ENCODE measurements around the gene TCP11.
"Not testable (repeated sequence)": the region's sequence is repeated elsewhere in the genome, so short reads cannot be mapped to it uniquely, and the experiment has no call there.

TCP11 gene

DNA sequence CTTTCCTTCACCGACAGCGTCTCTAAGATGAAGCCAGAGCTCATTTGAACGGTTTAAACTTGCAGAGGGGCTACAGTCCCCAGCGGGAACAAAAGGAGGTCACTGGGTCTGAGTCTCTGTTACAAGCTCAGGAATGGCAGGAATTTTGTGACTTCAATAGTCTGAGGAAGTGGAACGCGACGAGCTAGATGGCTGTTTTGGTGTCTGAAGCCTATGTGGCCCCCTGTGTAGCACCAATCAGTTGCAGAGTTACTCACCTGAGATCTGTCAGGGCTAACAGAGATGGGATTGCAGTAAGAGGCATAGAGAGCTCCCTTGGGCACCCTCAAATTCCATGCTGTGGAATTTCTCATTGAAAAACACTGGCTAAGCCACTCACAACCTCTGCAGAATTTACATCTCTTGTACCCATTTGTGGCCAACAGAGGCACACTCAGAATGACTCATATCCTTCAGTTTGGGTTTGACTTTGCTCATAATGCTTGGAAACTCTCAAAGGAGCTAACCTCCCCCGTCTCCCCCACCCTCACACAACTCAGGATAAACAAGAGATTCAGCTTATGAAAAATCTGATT is 7.1 kb upstream of the TCP11 start:
- DNase-seq (ENCODE audit: insufficient read length, low spot score): no peak
- no peak for FAIRE-seq

DNA sequence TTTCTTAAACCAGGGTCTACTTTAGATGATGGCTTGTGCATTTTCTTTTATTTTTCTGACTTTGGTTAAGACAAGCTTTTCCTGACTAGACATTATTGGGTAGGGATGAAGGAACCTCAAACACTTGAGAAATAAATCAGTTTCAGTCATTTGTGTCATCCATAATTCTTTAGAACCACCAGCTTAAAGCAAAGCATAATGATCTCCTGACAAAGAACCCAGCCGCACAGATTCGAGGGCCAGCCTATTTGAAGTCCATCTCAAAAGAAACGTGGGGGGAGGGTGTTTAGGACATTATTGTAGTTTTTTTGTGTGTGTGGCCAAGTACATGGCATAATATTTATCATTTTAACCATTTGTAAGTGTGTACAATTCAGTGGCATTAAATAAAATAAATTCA is 6.3 kb upstream of the TCP11 start:
- no peak for FAIRE-seq

DNA sequence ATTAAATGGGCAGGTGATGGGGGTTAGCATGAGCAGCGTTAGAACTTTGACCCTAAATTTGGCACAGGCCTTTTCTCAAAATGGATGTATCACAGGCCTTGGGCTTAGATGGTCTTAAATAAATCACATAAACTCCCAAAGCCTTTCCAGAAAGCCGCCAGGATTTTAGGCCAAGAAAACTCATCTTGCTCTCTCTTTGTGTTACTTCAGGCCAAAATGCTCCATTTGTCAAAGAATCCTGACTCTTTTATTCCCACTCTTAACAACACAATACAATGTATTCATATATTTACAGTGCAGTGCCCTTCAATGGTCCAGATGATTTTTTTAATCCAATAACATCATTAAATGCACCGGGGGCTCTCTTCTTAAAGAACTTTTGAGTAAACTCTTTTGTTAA is 5.9 kb upstream of the TCP11 start:
- DNase-seq (ENCODE audit: insufficient read length, low spot score) (no peak), FAIRE-seq (no peak)

More for the DNA sequence above, 6.3 kb upstream of the TCP11 start:
- no peak for DNase-seq (ENCODE audit: insufficient read length, low spot score)

DNA sequence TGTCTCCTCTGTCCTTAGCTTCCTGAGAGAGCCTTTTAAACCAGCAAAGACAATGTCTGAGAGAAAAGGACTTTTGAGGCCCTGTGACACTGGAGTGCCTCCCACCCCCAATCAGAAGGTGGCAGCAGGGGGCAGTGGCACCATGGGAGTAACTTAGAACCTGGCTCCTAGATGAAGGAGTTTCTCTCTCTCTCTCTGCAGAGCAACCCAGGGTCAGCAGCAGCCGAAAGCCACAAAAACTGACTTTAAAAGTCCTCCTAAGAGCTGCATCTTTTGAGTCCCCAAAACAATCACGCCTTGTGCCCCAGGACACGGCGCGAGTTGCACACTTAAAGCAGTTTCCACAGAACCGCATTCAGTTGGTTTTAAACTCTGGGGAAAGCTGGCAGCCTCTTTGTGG is 5.3 kb upstream of the TCP11 start:
- DNase-seq (ENCODE audit: insufficient read length, low spot score) (no peak), FAIRE-seq (no peak)

DNA sequence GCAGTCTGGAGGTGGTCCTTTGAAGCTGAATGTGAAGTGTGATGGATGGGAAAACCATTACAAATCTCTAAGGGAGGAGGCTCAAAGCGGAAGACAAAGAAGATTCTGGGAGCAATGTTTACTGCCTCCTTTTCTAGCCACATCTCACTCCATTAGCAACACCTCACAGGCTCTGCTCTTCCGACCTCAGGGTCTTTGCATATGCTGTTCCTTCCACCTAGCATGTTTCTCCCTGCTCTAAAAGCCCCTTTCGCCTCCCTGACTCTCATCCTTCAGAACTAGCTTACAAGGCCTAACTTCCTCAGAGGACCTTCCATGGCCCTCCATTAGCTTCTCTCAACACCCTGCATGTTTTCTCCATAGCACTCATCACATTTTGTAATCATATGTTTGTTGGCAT is 4.6 kb upstream of the TCP11 start:
- DNase-seq (ENCODE audit: insufficient read length, low spot score): no peak
- FAIRE-seq: no peak

DNA sequence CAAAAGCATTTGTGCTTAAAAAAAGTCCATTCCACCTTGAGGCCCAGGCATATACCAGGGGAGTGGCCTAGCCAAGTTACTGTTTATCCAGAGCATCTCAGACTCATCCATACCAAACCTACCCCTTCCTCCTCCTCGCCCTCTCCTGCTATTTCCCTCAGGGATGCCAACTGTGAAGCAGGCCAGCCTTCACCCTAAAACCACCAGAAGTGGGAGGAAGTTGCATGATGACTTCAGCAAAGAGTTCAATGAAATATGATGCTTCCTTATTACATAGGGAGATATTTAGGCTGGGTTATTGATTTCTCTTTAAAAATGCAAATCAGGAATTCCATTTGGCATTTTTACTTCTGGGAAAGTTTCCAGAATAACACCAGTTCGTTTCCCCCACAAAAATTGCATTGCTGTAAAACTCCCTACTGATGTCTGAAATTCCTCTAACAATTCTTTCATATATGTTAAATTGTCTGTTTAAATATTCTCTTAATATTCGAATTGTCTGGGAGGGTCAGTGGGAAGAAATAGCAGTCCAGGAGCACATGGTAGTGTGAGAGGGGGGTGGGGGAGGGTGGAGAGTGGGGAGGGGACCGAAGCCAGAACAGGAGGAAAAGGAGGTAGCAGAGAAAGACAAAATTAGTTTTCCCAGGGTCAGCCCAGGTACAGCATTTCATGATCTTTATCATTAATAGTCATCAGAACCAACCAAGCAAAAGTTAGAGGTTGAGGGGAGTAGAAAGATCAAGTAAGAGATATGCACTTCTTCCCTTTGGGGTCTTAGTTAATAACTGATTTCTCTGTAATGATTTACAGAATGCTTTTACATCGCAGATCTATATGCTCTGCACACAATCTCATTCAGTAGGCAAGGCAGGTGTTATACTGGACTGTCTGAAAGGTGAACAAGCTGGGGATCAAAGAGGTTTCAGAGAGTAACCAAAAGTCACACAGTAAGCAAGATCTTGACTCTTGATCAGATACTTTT is 1.7 kb upstream of the TCP11 start:
- FAIRE-seq: no peak
- DNase-seq (ENCODE audit: insufficient read length, low spot score): no peak

DNA sequence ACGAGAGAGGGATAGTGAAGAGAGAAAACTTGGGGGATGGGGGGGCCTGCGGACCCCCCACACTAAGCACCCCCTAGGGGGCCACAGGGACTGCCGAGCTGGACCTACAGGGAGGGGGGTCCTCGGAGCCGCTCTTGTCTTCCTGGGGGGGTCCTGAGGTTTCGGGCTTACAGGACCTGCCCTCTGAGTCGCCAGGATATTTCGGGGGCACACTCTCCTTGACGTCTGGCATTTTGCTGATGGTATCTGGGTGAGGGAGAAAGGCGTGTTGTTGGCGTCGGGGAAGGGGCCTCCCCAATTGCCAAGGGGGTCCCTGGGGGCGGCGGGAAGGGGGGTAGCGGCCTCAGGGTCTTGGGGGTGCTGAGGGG is 516 bp downstream of the TCP11 start:
- FAIRE-seq (no peak), DNase-seq (ENCODE audit: insufficient read length, low spot score) (no peak)

DNA sequence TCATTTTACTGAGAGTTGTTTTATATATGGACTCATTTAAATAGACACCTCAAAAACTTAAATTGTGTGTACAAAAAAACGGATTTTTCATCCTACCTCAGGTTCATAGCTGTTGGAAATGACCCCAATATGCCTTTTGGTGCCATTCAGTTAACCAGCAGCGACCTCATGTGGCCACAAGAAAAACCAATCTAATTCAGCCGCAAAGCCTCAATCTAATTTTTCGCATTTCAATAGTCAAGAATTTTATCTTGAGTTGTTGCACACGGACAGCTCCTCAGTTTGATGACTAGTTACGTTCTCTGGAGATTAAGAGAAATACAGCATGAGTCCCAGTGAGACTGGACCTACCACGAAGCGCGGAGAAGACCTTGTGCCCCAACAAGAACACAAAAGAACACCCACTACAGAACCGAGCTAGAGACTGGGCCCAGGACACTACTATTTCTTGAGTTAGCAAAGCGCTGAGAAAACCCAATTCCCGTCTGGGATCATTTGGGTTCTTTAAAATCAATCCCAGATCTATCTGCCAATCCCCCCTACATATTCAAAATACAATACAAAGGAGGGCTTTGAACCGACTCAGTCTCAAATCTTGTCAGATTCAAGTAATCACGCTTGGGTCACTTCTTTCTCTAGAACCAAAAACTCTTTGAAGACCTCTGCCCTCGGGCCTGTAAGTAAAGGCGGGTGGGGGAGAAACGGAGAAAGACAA is 1.1 kb downstream of the TCP11 start:
- DNase-seq (ENCODE audit: insufficient read length, low spot score) (peak; percentile 41), FAIRE-seq (peak; percentile 96)

DNA sequence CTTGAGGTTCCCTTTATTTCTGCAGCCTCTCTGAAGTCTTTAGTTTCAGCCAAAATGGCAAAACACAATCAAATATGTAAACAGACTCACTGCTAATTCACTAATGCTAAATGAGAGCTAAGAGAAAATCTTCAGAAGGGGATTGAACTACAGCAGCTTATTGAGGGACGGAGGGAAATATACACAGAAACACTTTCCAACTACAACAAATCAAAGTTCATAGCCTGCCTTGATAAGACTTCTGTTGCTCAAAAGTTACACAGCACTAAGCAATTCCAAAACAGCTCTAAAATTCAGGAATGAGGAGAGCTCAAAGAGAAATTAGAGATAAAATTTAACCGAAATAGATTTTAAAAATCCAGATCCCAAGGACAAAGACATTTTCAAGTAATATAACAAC is 1.7 kb downstream of the TCP11 start:
- DNase-seq (ENCODE audit: insufficient read length, low spot score) (no peak), FAIRE-seq (no peak)

DNA sequence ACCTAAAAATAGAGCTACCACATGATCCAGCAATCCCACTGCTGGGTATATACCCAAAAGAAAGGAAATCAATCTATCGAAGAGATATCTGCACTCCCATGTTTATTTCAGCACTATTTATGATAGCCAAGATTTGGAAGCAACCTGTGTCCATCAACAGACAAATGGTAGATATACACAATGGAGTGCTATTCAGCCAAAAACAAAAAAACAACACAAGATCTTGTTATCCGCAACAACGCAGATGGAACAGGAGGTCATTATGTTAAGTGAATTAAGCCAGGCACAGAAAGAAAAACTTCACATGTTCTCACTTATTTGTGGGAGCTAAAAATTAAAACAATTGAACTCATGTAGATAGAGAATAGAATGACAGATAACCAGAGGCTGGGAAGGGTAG is 2.9 kb downstream of the TCP11 start:
- DNase-seq (ENCODE audit: insufficient read length, low spot score); FAIRE-seq: not testable (repeated sequence)

DNA sequence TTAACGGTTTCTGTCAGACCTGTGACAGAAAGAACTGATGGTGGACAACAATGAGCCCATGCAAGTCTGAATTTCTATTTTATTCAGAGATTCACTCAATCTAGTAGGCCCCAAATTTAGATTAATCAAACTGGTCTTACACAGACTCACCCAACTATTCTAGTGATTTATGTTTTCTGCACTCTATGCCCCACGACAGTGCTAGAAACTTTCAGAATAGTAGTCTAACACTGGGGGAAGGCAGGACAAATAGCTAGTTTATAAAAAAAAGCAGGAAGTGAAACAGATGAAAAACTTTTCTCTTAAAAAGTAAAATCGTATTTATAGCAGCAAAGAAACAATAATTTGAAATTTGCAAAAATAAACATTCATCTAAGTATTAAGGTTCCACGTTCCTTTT is 5.0 kb downstream of the TCP11 start:
- FAIRE-seq: peak; percentile 45
- DNase-seq (ENCODE audit: insufficient read length, low spot score): no peak

DNA sequence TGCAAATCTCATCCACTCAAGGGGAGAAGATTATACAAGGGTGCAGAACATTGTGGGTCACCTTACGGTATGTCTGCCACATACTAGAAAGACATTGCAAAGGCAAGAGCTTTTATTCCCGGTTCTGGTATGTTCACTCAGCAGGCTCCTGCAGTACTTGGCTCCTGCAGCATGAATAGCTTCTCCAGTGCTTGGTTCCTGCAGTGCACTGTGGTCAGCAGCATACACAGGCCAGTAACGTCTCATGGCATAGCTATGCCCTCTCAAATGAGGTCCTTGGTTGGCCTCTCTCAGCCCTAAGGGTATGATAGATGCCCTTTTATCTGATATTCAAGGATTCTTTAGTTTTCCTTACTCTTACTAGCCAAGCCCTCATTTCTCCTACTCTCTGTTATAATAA is 12.6 kb downstream of the TCP11 start:
- FAIRE-seq (no peak), DNase-seq (ENCODE audit: insufficient read length, low spot score) (no peak)

DNA sequence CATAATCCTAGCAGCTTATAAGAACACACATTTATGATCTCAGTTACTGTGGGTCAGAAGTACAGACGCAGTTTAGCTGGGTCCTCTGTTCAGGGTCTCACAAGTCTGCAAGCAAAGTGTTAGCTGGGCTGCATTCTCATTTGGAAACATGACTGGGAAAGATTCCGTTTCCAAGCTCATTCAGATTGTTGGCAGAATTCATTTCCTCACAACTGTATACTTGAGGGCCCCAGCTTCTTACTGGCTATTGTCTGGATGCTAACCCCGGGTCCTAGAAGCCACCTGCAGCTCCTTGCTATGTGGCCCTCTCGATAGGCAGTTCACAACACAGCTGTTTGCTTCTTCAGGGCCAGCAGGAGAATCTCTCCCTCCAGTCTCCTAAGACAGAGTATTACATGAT is 13.1 kb downstream of the TCP11 start:
- DNase-seq (ENCODE audit: insufficient read length, low spot score) (no peak), FAIRE-seq (no peak)

DNA sequence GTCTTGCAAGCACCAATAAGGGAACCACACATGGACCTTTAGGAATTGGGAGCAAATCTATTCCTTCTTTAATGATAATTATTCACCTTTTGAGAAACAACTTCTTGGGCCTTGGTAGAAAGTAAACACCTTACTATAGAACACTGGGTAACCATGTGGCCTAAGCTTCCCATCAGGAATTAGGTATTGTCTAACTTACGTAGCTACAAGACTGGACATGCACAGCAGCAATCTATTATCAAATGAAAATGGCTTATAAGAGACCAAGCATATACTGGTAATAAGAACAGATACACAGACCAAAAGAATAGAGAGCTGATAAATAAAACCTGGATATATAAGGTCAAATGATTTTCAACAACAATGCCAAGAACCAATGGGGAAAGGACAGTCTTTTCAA is 16.8 kb downstream of the TCP11 start:
- DNase-seq (ENCODE audit: insufficient read length, low spot score) (no peak), FAIRE-seq (no peak)

DNA sequence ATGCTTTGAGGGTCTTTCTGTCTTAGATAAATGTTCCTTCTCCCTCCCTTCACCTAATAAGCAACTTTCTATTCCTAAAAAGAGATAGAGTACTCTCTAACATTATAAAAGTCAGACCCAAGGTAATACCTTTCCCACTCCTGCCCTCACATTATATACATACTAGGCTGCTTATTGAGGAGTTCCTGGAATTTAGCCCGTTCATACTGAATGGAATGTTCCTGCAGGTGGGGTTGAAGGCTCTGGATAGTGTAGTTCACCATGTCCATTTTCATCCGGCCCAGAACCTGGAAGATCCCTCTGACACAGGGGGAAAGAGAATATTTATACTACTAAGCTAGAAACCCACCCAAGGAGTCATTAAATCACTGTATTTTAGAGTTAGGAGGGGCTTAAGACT is 20.4 kb downstream of the TCP11 start:
- FAIRE-seq (no peak), DNase-seq (ENCODE audit: insufficient read length, low spot score) (no peak)

DNA sequence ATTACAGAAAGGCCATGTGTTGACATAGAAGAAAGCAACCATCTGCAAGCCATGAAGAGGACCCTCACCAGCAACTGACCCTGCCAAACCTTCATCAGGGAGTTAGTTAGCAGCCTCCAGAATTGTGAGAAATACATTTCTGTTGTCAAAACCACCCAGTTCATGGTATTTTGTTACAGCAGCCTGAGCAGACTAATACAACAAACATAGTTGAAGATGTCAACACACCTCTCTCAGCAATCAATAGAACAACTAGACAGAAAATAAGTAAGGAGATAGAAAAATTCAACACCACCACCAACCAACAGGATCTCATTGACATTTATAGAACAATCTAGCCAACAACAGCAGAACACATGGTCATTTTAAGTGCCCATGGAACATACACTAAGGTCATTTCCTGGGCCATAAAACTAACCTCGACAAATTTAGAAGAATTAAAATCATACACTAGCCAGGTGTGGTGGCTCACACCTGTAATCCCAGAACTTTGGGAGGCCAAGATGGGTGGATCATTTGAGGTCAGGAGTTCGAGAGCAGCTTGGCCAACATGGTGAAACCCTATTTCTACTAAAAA is 32.7 kb downstream of the TCP11 start:
- DNase-seq (ENCODE audit: insufficient read length, low spot score) (no peak), FAIRE-seq (no peak)

DNA sequence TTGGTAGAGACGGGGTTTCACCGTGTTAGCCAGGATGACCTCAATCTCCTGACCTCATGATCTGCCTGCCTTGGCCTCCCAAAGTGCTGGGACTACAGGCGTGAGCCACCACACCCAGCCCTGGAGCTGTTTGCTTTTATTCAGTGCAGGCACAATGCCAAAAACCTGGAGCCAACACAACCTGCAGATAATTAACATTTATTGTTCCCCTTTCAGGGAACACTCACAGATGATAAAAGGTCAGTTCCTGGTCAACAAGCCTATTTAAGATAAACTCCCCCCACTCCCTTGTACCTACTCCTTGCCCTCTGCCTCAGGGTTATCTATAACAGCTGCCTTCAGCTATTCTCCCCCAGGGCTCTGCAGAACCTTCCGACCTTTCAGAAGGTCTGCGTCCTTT is 33.4 kb downstream of the TCP11 start:
- DNase-seq (ENCODE audit: insufficient read length, low spot score); FAIRE-seq: not testable (repeated sequence)

DNA sequence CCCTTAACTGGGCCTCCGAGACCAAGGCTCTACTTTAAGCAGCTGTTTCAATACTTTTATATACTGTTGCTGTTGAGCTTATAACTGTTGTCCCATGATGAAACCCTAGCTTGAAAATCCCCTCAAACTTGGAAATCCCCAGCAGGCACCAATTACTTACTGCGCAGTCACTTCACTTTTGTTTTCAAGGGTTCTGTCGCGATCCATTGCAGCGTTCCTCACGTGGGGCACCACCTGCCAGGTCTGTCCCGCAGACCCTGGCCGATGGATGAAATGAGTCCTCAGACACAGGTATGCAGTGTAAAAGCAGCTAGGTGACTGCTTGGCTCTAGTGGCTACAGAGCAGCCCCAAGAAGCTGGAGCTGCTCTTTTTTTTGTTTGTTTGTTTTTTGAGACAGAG is 33.9 kb downstream of the TCP11 start:
- DNase-seq (ENCODE audit: insufficient read length, low spot score); FAIRE-seq: not testable (repeated sequence)

DNA sequence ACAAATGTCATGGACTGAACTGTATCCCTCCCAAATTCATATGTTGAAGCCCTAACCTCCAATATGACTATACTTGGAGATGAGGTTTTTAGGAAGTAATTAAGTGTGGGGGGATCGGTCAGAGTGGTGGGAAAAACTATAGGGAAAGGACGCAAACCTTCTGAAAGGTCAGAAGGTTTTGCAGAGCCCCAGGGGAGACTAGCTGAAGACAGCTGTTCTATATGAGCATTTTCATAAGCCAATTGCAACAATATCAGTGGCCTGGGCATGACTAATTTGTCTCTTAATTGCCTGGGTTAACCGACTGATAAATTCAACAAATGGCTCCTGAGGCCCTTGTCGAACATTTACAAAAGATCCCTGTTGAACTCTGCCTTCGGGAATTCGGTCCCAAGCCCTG is 35.1 kb downstream of the TCP11 start:
- not testable (repeated sequence) for FAIRE-seq; DNase-seq (ENCODE audit: insufficient read length, low spot score)

DNA sequence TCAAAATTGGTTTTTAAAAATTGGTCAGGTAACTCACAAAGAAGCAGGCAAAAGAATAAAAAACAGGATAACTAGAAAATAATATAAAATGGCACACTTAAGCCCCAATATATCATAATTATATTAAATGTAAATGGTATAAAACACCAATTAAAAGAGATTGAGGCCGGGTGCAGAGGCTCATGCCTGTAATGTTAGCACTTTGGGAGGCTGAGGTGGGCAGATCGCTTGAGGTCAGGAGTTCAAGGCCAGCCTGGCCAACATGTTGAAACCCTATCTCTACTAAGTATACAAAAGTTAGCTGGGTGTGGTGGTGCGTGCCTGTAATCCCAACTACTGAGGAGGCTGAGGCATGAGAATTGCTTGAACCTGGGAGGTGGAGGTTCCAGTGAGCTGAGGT is 36.1 kb downstream of the TCP11 start:
- DNase-seq (ENCODE audit: insufficient read length, low spot score) (no peak), FAIRE-seq (no peak)

DNA sequence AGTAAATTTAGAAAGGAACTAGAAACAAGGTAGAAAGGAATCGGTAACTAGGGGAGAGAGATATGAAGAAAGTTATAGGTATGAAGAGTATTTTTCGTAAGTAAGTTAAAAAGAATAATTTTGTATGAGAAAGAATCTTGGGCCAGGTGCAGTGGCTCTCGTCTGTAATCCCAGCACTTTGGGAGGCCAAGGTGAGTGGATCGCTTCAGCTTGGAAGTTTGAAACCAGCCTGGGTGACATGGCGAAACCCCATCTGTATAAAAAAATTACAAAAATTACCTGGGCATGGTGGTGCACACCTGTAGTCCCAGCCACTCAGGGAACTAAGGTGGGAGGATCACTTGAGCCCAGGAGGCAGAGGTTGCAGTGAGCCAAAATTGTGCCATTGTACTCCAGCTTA is 42.0 kb downstream of the TCP11 start:
- FAIRE-seq (no peak), DNase-seq (ENCODE audit: insufficient read length, low spot score) (no peak)

Measured in GM19239 (cell line).